Measurements from ENCODE around the gene DCBLD1. TPM values are rescaled to one million over a fixed set of nuclear protein-coding genes. Genes with fewer than 3 reads are reported as not detected.
A peak's percentile ranks its signal among the peaks of the same experiment; 100 is the strongest.

DCBLD1 gene
- total RNA-seq, 1 donor from 2014 or later: 64.8 TPM

DNA sequence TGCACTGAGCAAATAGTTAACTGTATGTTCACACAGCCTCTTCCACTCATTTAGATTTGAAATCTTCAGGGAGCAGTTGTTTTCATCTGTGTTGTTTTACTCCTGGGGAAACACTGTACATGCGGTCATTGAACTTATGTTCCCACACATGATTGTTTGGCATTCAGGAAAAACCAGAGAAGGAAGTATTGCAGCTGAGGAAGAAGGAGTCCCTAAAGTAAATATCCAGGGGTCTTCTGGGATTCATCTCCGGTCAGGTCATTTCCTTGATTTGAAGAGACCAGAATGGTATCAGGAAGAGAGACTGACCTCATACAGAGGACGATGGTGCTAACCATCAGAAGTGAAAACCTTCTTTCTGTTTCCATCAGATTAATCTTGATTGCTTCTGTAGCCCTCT lies 52.5 kb downstream of the DCBLD1 start:
- FAIRE-seq: no peak
- Histone ChIP-seq H3K27me3 (ENCODE audit: control insufficient read depth, insufficient read depth, low read length) (no peaks in the 10 kb centered on the region), H3K4me3 (ENCODE audit: low read depth, low read length) (no peak overlapping the region), H3K36me3 (ENCODE audit: control insufficient read depth, insufficient read depth, low read length) (peaks cover 5% of the 10 kb centered on the region)
- TF ChIP-seq, protein P1, sequence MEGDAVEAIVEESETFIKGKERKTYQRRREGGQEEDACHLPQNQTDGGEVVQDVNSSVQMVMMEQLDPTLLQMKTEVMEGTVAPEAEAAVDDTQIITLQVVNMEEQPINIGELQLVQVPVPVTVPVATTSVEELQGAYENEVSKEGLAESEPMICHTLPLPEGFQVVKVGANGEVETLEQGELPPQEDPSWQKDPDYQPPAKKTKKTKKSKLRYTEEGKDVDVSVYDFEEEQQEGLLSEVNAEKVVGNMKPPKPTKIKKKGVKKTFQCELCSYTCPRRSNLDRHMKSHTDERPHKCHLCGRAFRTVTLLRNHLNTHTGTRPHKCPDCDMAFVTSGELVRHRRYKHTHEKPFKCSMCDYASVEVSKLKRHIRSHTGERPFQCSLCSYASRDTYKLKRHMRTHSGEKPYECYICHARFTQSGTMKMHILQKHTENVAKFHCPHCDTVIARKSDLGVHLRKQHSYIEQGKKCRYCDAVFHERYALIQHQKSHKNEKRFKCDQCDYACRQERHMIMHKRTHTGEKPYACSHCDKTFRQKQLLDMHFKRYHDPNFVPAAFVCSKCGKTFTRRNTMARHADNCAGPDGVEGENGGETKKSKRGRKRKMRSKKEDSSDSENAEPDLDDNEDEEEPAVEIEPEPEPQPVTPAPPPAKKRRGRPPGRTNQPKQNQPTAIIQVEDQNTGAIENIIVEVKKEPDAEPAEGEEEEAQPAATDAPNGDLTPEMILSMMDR (IDR thresholded peaks at IDR 0.05; ENCODE audit: insufficient read depth, low read length, severe bottlenecking): no peak
- DNase-seq (ENCODE audit: low read depth): no peak

DNA sequence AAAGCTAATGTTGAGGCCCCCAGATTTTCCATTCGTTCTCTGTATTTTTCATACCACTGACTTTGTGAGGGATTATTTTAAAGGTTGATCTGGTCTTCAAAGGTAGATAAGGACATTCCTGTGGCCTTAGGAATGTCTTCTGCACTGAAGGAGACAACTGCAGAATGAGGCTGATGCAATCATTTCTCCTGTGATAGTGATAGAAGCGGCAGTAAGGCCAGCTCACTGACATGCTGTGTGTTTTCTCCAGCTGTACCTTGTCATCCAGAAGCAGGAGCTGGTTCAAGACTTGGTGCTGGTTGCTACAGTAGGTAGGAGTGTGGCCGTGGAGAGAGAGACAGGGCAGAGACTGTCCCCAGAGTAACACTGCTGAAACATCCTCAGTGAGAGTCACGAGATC lies 53.8 kb downstream of the DCBLD1 start:
- H3K27me3 ChIP-seq (ENCODE audit: control insufficient read depth, insufficient read depth, low read length): no peaks in the 10 kb centered on the region
- no peak overlapping the region for H3K4me3 ChIP-seq (ENCODE audit: low read depth, low read length)
- FAIRE-seq (no peak), DNase-seq (ENCODE audit: low read depth) (no peak)
- TF ChIP-seq, protein P1 (IDR thresholded peaks at IDR 0.05; ENCODE audit: insufficient read depth, low read length, severe bottlenecking): no peak
- H3K36me3 ChIP-seq (ENCODE audit: control insufficient read depth, insufficient read depth, low read length): peaks cover 5% of the 10 kb centered on the region

DNA sequence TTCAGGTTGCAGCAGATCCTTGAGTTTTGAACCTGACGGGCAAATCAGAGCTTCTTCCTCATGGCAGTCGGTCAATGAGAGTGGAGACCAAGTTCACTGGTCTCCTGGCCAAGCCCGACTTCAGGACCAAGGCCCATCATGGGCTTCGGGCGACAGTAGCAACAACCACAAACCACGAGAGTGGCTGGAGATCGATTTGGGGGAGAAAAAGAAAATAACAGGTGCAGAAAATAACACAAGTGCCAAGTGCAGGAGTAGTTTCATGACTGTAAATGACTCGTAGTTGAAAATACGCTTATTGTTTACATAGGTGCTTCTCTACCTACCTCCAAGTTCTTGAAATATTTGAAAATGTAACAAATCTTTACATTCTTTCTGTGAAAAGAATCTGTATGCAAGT lies 56.1 kb downstream of the DCBLD1 start:
- TF ChIP-seq, protein P1 (IDR thresholded peaks at IDR 0.05; ENCODE audit: insufficient read depth, low read length, severe bottlenecking): no peak
- no peaks in the 10 kb centered on the region for H3K27me3 ChIP-seq (ENCODE audit: control insufficient read depth, insufficient read depth, low read length)
- H3K36me3 ChIP-seq (ENCODE audit: control insufficient read depth, insufficient read depth, low read length): peaks cover 2% of the 10 kb centered on the region
- no peak for DNase-seq (ENCODE audit: low read depth)
- no peak for FAIRE-seq
- H3K4me3 ChIP-seq (ENCODE audit: low read depth, low read length): no peak overlapping the region

DNA sequence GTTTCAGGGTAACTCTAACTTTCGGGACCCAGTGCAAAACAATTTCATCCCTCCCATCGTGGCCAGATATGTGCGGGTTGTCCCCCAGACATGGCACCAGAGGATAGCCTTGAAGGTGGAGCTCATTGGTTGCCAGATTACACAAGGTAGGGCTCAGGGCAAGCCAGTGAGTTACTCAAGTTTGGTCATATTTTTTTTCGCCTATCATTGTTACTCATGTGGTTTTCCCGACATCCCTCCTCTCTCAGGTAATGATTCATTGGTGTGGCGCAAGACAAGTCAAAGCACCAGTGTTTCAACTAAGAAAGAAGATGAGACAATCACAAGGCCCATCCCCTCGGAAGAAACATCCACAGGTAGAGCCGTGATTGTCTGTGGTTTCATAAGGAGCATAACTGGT lies 58.2 kb downstream of the DCBLD1 start:
- FAIRE-seq: peak; percentile 75
- peaks cover 2% of the 10 kb centered on the region for H3K36me3 ChIP-seq (ENCODE audit: control insufficient read depth, insufficient read depth, low read length)
- H3K27me3 ChIP-seq (ENCODE audit: control insufficient read depth, insufficient read depth, low read length): no peaks in the 10 kb centered on the region
- DNase-seq (ENCODE audit: low read depth): peak; percentile 98
- TF ChIP-seq, protein P1 (IDR thresholded peaks at IDR 0.05; ENCODE audit: insufficient read depth, low read length, severe bottlenecking): no peak
- no peak overlapping the region for H3K4me3 ChIP-seq (ENCODE audit: low read depth, low read length)

DNA sequence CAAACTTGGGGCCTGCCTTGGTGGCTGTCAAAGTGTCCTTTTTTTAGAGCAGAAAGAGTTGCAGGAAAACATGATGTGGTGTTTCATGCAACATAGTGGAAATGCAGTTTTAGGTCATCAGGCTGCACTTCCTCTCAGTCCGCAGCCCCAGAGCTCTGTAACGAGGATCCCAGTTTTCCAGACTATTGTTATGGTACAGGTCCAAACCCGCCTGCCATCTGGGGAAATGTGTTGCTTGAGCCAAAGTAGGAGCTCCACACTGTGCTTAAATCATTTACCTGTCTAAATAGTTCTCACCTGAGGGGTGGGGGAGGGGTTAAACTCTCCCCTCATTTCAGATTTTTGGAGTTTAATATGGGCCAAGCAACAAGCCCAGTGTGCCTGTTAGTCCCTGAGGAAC lies 60.0 kb downstream of the DCBLD1 start:
- Histone ChIP-seq H3K27me3 (ENCODE audit: control insufficient read depth, insufficient read depth, low read length) (no peaks in the 10 kb centered on the region), H3K4me3 (ENCODE audit: low read depth, low read length) (no peak overlapping the region), H3K36me3 (ENCODE audit: control insufficient read depth, insufficient read depth, low read length) (peaks cover 4% of the 10 kb centered on the region)
- peak; percentile 73 for DNase-seq (ENCODE audit: low read depth)
- FAIRE-seq: no peak
- TF ChIP-seq, protein P1 (IDR thresholded peaks at IDR 0.05; ENCODE audit: insufficient read depth, low read length, severe bottlenecking): no peak

DNA sequence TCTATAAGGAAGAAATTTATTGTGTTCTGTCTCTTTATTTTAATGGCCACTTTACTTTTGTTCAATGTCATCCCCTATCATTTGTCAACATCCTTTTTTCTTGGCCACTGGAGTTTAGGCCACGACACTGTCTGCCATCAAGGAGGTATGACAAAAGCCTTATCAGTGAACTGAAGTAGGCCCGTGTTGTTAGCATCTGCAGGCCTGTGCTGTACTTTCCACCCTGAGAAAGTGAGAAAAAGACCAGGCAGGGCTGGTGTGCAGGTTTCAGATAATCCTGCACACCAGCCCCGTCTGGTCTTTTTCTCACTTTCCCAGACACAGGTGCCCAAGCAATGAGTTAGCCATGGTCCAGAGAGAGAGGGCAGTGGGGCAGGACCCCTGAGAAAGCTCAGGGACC lies 62.2 kb downstream of the DCBLD1 start:
- DNase-seq (ENCODE audit: low read depth) (no peak), FAIRE-seq (no peak)
- Histone ChIP-seq H3K27me3 (ENCODE audit: control insufficient read depth, insufficient read depth, low read length) (no peaks in the 10 kb centered on the region), H3K4me3 (ENCODE audit: low read depth, low read length) (no peak overlapping the region), H3K36me3 (ENCODE audit: control insufficient read depth, insufficient read depth, low read length) (peaks cover 7% of the 10 kb centered on the region)
- TF ChIP-seq, protein P1 (IDR thresholded peaks at IDR 0.05; ENCODE audit: insufficient read depth, low read length, severe bottlenecking): no peak
